SK-N-SH (cell line): ENCODE measurements around the gene KARS1. TPM values are rescaled to one million over a fixed set of nuclear protein-coding genes. Genes with fewer than 3 reads are reported as not detected.
A peak's percentile ranks its signal among the peaks of the same experiment; 100 is the strongest.

Experiments
- CHD2 ChIP-seq: fragments of 150-350 bp; IDR thresholded peaks from 2 replicates; pipeline ENCODE4 v1.6.1; 2018; ENCODE audit warnings: low read length; ENCODE audit not compliant: partially characterized antibody
- EP300 ChIP-seq, 2 experiments: IDR thresholded peaks; 2 replicates each; pipeline versions ENCODE4 v1.4.0 to v1.6.1; 2012; ENCODE audit warnings: borderline replicate concordance in 1 of 2, low read depth in 1 of 2, low read length in 1 of 2
- EZH2phosphoT487 ChIP-seq: fragments of 200-600 bp; sonication (generic); IDR thresholded peaks from 2 replicates; pipeline ENCODE4 v1.6.1; 2017; ENCODE audit warnings: low read depth, mixed run types, mild to moderate bottlenecking, antibody characterized with exemption, moderate library complexity, borderline replicate concordance
- GABPA ChIP-seq: IDR thresholded peaks from 2 replicates; pipeline ENCODE4 v1.4.0; 2012; ENCODE audit warnings: low read depth, mild to moderate bottlenecking
- GATA2 ChIP-seq: sonication (generic); formaldehyde crosslinking; IDR thresholded peaks from 2 replicates; pipeline ENCODE4 v1.5.0; 2020; ENCODE audit warnings: mild to moderate bottlenecking, missing genetic modification reagents
- JUND ChIP-seq: IDR thresholded peaks from 2 replicates; pipeline ENCODE4 v1.4.0; 2012
- MEF2A ChIP-seq: IDR thresholded peaks from 2 replicates; pipeline ENCODE4 v1.4.0; 2012; ENCODE audit warnings: low read depth, borderline replicate concordance
- NFIC ChIP-seq: IDR thresholded peaks from 2 replicates; pipeline ENCODE4 v1.4.0; 2012; ENCODE audit warnings: borderline replicate concordance
- NRF1 ChIP-seq: IDR thresholded peaks from 2 replicates; pipeline ENCODE4 v1.6.1; 2012; ENCODE audit warnings: low read depth, mild to moderate bottlenecking, low read length
- POLR2AphosphoS5 ChIP-seq: IDR thresholded peaks from 2 replicates; pipeline ENCODE4 v1.6.1; 2012; ENCODE audit warnings: low read depth, low read length
- RAD21 ChIP-seq: IDR thresholded peaks from 2 replicates; pipeline ENCODE4 v1.6.1; 2012; ENCODE audit warnings: mild to moderate bottlenecking, low read length
- RCOR1 ChIP-seq: fragments of 150-350 bp; IDR thresholded peaks from 2 replicates; pipeline ENCODE4 v1.6.1; 2017; ENCODE audit warnings: antibody characterized with exemption, low read length
- RFX5 ChIP-seq: IDR thresholded peaks from 2 replicates; pipeline ENCODE4 v1.6.1; 2012; ENCODE audit warnings: mild to moderate bottlenecking, improper control_type of control experiment, low read length
- SIN3A ChIP-seq: IDR thresholded peaks from 2 replicates; pipeline ENCODE4 v1.6.1; 2012; ENCODE audit warnings: low read depth, mild to moderate bottlenecking, low read length, moderate library complexity, borderline replicate concordance
- polyA plus RNA-seq, 3 experiments: library from polyadenylated mRNA; depleted of rRNA; stranded (reverse); fragments of >200 nt; gene quantifications; 2 replicates each; pipeline ENCODE4 v1.2.3, GENCODE V29; 2012
- TF ChIP-seq, protein P1 (sequence below): fragments of 150-350 bp; IDR thresholded peaks from 2 replicates; pipeline ENCODE4 v1.6.1; 2017; ENCODE audit warnings: antibody characterized with exemption, low read length, low read depth, borderline replicate concordance
- TF ChIP-seq, protein P2 (sequence below): fragments of 200-600 bp; sonication (generic); IDR thresholded peaks from 2 replicates; pipeline ENCODE4 v1.6.1; 2017; ENCODE audit warnings: antibody characterized with exemption, mild to moderate bottlenecking, moderate library complexity
- TF ChIP-seq, protein P3 (sequence below): IDR thresholded peaks from 2 replicates; pipeline ENCODE4 v1.4.0; 2012; ENCODE audit warnings: low read depth, borderline replicate concordance
- TF ChIP-seq, protein P4 (sequence below): IDR thresholded peaks from 2 replicates; pipeline ENCODE4 v1.4.0; 2012; ENCODE audit warnings: low read depth, borderline replicate concordance
- TF ChIP-seq, protein P5 (sequence below): fragments of 150-350 bp; IDR thresholded peaks from 2 replicates; pipeline ENCODE4 v1.6.1; 2016; ENCODE audit warnings: mild to moderate bottlenecking, low read depth, low read length
- TF ChIP-seq, protein P6 (sequence below): IDR thresholded peaks from 2 replicates; pipeline ENCODE4; 2012

The KARS1 gene
- polyA plus RNA-seq, 1 of the 3 experiments (the other 2 are of a cell fraction): 134 TPM

DNA sequence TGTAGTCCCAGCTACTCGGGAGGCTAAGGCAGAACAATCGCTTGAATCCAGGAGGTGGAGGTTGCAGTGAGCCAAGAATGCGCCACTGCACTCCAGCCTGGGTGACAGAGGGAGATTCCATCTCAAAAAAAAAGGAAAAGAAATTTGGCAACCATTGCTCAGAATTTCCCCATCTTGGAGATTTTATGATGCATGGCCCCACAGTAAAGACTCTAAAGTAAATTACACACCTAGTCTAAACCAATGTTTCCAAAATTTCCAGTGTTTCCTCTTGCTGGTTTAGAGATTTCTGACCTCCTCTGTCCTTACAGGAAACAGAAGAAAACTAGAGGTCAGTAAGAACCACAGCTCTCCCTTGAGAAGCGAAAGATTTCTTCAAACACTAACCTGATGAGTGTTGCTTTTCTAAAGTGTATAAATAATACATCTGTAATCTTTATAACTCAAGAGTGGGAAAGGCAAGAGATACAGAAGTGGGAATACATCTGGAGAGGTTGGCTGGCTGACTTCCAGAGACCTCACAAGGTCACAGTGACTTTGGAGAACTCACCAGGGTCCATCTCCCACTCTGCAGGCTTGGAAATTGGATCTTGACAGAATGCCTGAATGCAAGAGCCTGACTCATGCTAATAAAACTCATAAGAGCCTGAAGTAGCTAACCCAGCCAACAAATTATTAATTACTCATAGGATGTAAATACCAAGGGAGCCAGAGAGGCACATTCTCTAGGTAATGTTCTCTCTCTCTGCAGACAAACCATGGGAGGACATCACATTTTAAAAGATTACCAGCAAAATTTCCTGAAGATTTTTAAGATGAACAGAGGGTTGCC, 33.2 kb downstream of the KARS1 start (continued):
- TF ChIP-seq NFIC: peak; percentile 88
- peak in 1 of 2 experiments; percentile 59; a peak in 2 of 4 replicates for TF ChIP-seq EP300 (IDR thresholded peaks at IDR 0.05; ENCODE audit: borderline replicate concordance in 1 of 2, low read depth in 1 of 2, low read length in 1 of 2)
- TF ChIP-seq CHD2: no peak
- no peak for TF ChIP-seq RCOR1
- no peak for TF ChIP-seq RAD21
- no peak; the same call in 1 of the 2 replicates for TF ChIP-seq RFX5
- TF ChIP-seq, protein P1, sequence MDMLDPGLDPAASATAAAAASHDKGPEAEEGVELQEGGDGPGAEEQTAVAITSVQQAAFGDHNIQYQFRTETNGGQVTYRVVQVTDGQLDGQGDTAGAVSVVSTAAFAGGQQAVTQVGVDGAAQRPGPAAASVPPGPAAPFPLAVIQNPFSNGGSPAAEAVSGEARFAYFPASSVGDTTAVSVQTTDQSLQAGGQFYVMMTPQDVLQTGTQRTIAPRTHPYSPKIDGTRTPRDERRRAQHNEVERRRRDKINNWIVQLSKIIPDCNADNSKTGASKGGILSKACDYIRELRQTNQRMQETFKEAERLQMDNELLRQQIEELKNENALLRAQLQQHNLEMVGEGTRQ: no peak
- TF ChIP-seq MEF2A: no peak
- no peak for TF ChIP-seq GATA2
- TF ChIP-seq SIN3A: no peak
- TF ChIP-seq, protein P2, sequence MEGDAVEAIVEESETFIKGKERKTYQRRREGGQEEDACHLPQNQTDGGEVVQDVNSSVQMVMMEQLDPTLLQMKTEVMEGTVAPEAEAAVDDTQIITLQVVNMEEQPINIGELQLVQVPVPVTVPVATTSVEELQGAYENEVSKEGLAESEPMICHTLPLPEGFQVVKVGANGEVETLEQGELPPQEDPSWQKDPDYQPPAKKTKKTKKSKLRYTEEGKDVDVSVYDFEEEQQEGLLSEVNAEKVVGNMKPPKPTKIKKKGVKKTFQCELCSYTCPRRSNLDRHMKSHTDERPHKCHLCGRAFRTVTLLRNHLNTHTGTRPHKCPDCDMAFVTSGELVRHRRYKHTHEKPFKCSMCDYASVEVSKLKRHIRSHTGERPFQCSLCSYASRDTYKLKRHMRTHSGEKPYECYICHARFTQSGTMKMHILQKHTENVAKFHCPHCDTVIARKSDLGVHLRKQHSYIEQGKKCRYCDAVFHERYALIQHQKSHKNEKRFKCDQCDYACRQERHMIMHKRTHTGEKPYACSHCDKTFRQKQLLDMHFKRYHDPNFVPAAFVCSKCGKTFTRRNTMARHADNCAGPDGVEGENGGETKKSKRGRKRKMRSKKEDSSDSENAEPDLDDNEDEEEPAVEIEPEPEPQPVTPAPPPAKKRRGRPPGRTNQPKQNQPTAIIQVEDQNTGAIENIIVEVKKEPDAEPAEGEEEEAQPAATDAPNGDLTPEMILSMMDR: no peak
- TF ChIP-seq, protein P3, sequence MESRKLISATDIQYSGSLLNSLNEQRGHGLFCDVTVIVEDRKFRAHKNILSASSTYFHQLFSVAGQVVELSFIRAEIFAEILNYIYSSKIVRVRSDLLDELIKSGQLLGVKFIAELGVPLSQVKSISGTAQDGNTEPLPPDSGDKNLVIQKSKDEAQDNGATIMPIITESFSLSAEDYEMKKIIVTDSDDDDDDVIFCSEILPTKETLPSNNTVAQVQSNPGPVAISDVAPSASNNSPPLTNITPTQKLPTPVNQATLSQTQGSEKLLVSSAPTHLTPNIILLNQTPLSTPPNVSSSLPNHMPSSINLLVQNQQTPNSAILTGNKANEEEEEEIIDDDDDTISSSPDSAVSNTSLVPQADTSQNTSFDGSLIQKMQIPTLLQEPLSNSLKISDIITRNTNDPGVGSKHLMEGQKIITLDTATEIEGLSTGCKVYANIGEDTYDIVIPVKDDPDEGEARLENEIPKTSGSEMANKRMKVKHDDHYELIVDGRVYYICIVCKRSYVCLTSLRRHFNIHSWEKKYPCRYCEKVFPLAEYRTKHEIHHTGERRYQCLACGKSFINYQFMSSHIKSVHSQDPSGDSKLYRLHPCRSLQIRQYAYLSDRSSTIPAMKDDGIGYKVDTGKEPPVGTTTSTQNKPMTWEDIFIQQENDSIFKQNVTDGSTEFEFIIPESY: no peak
- TF ChIP-seq NRF1: no peak
- TF ChIP-seq POLR2AphosphoS5: peak; percentile 53; the same call in 1 of the 2 replicates
- no peak for TF ChIP-seq GABPA
- TF ChIP-seq, protein P4, sequence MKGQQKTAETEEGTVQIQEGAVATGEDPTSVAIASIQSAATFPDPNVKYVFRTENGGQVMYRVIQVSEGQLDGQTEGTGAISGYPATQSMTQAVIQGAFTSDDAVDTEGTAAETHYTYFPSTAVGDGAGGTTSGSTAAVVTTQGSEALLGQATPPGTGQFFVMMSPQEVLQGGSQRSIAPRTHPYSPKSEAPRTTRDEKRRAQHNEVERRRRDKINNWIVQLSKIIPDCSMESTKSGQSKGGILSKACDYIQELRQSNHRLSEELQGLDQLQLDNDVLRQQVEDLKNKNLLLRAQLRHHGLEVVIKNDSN: no peak
- peak; percentile 80 for TF ChIP-seq JUND
- TF ChIP-seq, protein P5, sequence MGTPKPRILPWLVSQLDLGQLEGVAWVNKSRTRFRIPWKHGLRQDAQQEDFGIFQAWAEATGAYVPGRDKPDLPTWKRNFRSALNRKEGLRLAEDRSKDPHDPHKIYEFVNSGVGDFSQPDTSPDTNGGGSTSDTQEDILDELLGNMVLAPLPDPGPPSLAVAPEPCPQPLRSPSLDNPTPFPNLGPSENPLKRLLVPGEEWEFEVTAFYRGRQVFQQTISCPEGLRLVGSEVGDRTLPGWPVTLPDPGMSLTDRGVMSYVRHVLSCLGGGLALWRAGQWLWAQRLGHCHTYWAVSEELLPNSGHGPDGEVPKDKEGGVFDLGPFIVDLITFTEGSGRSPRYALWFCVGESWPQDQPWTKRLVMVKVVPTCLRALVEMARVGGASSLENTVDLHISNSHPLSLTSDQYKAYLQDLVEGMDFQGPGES: no peak
- TF ChIP-seq EZH2phosphoT487: no peak
- TF ChIP-seq, protein P6, sequence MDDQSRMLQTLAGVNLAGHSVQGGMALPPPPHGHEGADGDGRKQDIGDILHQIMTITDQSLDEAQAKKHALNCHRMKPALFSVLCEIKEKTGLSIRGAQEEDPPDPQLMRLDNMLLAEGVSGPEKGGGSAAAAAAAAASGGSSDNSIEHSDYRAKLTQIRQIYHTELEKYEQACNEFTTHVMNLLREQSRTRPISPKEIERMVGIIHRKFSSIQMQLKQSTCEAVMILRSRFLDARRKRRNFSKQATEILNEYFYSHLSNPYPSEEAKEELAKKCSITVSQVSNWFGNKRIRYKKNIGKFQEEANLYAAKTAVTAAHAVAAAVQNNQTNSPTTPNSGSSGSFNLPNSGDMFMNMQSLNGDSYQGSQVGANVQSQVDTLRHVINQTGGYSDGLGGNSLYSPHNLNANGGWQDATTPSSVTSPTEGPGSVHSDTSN: peak; percentile 60
- TF ChIP-seq, all 33 proteins: peak for 10
